NCI-H2171 (cell line): ENCODE data around the gene NKX3-2.
A peak's percentile ranks its signal among the peaks of the same experiment; 100 is the strongest.

Experiments used
- DNase-seq: peaks from one replicate; lab custom pipeline; 2025; lab: John Stamatoyannopoulos, UW

NKX3-2 gene

DNA sequence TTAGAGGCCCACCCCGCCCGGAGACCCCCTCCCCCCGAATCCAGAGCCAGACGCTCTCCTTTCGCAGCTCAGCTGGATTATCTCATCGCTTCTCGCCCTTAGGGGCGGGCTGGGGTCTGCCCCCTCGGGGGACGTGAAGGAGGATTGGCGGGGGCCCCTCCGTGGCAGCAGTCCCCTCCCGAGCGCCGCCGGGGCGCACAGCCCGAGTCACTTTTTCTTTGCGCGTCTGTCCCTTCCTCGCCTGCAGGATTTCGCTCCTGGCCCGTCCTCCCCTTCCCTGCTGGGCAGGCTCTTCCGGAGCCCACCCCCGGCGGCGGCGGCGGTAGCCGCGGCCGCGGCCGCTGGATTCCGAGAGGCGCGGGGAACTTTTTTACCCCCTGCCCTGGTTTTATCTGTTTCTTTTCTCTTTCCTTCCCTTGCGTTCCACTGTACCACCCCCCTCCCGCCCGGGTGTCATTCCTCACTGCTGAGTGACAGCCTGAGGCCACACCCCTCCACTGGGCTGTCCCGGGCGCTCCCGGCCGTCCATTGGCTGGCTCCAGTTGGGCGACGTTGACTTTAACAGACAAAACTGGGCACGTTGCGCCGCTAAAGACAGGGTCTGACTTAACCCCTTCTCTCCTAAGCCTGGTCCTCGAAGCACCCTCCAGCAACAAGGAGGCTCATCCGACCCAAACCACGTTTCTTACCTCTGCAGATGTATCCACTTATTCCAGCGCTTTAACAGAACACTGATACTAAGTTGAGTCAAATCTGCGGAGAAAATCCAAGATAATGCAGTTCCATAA, 492 bp upstream of the NKX3-2 start:
- DNase-seq: peak; percentile 20

DNA sequence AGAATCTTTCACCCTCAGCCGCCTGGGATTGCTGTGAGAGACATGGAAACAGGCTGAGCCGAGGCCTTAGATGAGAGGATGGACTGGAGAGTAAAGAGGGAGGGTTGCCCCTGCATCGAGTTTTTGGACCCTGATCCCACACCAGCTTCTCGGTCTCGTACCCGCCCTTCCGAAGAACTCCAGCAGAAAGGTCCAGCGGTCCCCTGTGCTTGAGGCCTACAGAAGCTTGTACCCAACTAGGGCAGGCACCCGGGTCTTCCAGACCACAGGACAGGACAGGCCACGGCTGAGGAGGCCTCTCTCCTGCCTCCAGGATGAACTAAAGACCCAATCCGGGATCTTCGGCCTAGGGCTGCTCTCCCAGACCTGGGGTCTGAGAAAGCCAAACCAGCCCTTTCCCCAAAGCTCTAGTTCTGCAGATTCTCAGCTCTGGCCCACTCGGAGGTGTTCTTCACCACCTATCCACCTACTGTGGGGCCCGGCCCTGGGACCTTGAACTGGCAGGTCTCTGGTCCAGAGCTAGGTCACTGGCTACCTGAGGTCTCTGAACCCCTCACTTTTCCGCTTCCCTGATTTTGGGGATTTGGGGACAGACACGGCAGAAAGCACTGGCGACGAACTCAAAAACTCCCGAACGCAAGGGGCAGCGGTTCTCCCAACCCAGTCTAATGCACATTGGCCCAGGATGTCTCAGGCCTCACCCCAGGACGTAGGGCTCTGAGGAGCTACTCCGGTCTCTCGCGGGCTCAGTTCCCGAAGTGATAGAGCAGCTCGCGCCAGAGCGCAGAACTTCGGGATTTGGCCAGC, 1.1 kb downstream of the NKX3-2 start:
- no peak for DNase-seq

DNA sequence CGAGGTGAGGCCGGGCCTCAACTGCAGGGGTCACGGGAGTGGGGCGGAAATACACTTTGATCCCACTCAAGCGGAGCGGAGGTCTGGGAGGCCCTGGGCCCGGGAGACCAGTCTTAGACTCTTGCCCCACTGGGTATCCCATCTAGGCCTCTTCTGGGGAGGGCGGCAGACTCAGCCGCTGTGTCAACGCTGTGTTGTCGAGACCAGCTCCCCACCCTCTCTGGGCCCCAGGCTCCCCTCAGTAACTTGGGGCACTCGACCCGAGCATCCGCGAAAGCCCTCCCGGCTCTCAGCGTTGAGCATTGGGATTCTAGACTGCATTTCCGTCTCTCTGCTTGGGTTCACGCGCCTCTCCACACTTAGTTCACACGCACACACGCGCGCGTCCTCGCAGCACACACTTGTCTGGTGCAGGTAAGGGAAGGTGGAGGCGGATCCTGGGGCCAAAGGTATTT, 1.7 kb downstream of the NKX3-2 start:
- DNase-seq: no peak

DNA sequence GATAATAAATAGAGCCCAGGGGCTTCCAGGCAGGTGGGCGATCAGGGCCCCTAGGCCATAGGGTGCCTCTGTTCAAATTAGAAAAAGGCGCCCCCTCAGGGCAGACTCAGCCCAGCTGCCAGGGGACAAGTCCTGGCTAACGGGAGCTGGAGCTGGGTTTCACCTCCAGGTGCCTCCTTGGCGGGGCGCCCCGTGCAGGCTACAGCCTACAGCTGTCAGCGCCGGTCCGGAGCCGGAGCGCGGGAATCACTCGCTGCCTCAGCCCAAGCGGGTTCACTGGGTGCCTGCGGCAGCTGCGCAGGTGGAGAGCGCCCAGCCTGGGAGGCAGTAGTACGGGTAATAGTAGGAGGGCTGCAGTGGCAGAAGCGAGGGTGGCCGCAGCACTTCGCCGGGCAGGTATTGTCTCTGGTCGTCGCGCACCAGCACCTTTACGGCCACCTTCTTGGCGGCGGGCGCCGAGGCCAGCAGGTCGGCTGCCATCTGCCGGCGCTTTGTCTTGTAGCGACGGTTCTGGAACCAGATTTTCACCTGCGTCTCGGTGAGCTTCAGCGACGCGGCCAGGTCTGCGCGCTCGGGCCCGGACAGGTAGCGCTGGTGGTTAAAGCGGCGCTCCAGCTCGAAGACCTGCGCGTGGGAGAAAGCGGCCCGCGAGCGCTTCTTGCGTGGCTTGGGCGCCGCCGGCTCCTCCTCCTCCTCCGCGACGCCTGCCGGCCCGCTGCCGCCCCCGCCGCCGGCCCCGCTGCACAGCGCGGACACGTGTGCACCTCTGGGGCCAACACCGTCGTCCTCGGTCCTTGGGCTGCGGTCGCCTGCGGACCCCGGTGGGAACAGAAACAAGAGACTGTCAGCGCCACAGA, 2.4 kb downstream of the NKX3-2 start:
- no peak for DNase-seq

DNA sequence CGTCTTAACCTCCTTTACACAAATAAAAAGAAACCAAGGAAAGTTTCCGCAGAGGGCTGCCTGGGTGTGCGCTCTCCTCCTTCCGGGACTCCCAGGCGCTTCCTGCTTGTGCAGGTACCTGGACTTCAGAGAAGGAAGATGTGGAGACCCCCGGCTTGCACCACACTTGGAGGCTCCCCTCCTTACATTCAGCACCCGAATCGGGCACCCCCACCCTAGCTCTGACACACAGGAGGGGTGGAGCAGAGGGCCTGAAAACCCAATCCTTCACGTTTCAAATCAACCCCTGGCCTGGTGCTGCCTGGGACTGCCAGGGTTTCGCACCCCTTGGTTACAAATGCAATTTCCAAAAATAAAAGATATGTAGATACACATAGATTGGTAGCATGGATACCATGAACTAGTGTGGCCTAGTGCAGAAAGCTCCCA, 3.1 kb downstream of the NKX3-2 start:
- no peak for DNase-seq

DNA sequence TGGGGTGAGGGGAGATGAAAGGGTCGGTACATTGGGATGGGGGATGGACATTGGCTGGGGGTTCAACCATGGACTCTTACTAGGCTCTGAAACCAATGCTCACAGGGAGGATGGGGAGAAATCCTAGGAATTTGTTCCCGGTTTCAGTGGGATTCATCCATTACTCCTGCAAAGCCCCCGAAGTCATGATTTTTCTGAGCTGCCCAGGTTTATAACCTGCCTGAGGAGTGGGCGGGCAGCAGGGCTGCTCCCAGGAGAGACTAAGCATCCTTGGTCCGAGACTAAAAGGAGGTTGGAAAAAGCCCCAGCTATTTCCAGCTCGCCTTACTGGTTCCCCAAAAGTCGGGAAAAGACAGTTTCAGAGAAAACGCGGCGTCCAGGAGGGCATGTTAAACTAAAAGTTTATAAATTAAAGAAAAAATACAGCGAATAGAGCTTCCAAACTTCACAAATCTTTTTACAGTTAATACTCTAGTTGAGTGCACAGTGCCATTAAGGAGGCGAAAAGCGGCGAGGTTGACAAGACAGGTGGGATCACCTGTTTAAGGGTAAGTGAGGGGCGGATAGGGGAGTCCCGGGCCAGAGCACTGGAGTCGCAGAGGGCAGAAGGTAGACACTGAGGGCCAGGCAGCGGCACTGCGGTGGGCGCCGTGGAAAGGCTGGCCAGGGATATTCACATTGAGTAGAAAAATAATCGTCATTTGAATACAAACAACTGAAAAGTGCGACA, 3.7 kb downstream of the NKX3-2 start:
- no peak for DNase-seq

DNA sequence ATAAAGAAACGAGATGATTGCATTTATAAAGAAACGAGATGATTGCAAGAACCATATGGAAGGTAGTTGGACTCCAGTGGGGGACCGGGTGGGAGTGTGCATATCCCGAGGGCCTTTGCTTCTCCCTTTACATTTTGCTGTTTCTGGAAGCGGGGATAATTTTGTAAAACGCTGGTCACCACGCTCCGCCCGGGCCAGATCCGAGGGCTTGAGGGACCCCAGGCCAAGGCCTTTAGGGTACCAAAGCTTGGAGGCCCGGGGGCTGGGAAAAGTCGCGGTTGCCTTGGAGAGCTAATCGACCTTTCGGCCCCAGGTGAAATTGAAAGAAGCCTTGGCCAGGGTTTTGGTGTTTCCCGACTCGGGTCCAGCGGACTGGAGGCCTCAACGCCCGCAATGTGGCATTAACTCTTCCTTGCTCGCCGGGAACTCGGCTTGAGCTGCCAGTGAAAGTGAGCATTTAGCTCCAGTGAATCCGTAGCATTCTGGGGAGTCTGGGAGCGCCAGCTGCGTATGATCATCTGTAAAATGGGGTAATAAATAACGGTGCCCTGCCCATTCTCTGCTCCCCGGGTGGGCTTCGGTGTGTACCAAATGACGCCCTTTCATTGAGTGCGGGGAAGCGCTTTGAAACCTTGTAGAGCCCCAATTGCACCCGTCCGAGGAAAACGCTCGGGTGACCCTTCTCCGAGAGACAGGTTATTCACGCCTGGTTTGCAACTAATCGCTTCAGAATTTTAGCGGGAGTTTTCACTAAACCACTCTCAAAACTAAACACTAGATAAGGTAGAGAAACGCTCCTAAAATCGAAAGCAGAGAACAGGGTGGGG, 4.5 kb downstream of the NKX3-2 start:
- DNase-seq: no peak

DNA sequence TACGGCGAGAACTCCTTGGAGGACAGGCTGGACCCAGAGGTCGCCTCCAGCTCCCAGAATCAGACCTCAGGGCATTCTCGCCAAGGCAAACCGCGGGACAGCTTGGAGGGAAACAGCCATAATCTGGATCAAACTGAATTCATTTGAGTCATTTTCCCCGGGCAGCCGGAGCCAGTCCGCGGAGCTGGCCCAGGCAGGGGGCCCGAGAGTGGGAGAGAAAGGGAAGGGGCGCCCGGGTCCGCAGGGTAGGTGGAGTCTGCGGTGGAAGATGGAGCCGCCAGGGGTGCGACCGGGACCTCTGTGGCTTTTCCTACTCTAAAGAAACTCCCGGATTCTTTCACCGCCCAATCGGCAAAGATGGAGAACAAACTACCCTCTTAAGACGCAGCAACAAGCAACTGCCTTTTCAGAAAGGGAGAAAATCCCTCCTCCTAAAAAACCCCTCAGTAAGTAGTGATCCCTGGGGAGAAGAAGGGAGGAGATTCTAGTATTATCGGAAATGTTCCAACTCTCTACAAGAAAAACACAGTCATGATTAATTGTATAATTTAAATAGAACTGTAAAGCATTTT, 5.2 kb downstream of the NKX3-2 start:
- DNase-seq: no peak

DNA sequence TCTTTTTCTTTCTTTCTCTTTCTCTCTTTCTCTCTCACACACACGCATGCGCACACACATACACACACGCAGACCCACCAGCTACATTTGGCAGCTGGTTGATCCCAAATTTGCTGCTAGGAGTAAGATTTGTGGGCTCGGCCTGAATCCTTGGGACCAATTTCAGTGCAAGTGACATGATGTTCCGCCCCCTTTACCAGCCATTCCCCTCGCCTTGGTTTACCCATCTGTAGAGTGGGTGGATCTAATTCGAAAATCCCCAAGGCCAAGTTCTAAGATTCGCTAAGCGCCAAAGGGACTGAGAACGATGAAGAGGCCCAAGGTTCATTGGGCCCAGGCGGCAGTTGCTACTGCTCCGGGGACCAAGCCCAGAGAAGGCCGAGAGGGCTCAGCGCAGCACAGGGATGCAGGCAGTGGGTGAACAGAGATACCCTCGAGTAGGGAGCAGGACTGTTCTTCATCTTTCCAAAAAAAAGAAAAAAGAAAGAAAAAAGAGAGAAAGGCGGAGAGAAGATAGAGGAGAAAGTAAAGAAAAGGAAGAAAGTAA, 5.8 kb downstream of the NKX3-2 start:
- no peak for DNase-seq

DNA sequence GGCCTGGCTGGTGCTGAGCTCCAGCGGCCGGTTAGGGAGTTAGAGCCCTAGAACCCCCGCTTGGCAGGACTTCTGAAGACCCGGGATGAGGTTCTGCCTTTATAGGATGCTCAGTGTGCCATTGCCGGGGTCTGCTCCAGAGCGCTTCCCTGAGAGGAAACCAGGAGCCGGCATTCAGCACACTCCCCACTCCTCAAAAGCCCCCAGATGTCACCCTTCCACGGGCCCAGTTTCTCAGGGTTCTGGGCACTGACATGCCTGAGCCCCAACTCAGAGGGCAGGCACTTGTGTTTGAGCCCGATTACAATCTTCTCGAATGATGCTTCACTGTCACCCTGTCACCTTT, 6.5 kb downstream of the NKX3-2 start:
- no peak for DNase-seq

DNA sequence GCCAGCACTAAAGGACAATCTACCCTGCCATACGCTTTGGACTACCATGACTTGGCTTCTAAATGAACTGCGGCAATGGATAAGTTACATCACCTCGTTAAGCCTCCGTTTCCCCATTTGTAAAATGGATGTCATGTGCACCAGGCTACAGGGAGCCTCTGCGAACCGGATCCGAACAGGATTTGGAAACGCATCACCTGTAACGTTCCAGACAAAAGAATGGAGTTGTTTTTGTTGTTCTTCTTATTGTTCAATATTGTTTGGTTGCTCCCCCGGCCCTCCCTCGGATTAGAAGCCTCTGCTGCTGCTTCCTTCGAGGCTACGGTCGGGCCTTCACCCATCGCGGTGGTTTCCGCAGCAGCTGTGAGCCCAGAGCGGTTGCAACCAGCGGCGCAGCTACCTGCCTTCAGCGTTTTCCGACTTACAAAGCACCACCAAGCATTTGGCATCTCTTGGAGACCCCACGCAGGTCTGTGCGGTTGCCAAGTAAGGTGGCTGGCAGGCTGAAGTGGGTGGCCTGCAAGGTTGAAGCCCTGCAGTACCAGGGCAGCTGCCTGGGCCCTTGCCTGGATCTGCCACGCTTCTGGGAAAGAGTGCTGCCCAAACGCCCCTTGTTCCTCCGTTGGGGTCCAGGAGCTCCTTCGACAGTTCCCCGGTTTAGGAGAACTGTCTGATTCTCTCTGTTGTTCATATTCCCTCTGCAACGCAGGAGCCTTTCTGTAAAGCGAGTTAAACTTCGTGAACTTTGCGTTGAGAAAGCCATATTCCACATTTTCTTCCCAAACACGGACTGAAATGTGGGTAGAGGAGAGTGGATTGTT, 7.1 kb downstream of the NKX3-2 start:
- no peak for DNase-seq

DNA sequence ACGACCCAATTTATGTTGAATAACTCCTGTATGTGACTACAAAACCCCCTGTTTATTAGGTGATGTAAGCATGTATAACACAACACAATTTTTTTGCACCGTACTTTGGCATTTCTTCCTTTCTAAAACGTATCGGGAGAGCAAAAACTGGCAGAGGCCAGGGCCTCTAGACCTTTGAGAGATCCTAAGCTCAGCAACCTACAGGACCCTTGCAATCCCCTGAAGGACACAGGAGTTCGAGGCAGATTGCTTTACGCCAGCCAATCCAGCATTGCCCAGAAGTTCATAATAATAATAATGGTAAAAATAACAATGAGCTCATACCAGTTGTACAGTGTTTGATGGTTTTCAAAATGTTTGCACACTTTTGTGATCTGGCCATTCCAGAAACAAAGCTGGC, 7.7 kb downstream of the NKX3-2 start:
- no peak for DNase-seq

DNA sequence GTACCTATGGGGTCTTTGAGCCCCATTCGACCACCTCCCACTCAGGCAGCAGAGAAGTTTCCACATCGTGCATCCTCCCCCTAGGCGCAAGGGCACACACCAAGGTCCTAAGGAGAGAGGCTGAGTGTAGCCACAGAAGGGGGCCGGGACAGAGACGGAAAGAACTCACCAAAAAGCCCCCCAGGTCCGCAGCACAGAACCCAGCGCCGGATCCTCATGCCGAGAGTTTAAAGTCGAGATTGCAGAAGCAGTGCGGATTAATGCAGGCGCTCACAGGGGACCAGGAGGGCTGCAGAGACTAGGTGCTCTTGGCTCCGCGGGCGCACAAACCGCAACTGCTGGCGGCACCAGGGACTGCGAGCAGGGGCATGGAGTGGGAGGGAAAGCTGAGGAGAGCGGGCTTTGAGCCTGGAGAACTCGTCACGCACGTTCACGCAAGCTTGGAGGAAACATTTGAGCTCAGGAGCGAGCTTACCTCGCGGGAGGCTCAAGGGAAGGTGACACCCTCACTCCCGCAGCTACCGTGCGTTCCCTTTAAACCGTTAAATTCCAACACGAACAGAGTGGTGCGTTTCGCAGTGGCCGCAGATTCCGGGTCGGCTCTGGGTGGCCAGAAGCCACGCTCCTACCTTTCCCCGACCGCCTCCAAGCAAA, 8.5 kb downstream of the NKX3-2 start:
- no peak for DNase-seq

DNA sequence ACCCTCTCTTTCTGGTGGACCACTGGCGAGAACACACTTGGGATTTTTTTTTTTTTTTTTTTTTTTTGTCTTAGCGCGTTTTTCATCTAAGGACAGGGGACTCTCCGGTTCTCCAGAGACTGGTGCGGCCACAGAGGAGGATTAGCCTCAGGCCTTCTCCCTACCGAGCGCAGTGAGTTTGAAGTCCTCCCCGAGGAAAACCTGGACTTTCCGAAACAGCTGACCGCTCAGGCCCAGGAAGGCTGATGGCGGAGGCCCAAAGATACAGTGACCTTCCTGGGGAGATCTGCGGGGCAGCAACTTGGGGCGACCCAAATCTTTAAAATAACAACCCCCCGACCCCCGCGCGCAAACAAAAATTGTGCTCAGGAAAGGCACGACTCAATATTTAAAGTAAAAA, 9.2 kb downstream of the NKX3-2 start:
- no peak for DNase-seq

DNA sequence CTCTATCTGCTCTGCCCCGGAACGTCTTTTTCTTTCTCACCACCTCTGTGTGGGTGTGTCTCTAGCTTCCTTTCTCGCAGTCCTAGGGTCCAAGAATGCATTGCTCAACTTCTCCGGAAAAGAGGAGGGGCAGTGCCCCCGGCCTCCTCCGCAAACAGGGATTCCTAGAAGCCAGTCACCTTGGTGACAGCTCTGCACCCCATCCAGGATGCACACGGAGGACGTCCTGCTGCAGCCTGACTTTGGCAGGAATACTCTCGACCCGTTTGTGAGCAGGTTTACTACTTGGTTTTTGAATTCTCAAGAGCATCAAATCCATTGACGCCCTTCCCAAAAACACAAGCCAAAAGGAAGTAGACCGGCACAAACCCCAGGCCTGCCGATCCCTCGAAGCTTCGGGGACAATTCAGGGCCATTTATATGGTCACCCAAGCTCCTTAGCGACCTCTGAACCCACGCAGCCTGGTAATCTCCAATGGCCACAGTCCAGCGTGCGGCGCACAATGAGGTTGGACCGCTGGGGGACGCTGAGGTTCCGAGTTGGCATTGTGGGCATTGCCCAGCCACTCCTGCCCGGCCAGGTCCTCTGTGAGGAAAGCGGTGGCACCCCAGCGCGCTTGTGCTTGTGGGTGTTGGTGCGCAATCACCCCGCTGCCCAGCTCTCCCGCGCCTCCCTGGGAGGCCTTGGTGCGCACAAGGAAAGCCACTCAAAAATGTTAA, 9.8 kb downstream of the NKX3-2 start:
- DNase-seq: no peak

DNA sequence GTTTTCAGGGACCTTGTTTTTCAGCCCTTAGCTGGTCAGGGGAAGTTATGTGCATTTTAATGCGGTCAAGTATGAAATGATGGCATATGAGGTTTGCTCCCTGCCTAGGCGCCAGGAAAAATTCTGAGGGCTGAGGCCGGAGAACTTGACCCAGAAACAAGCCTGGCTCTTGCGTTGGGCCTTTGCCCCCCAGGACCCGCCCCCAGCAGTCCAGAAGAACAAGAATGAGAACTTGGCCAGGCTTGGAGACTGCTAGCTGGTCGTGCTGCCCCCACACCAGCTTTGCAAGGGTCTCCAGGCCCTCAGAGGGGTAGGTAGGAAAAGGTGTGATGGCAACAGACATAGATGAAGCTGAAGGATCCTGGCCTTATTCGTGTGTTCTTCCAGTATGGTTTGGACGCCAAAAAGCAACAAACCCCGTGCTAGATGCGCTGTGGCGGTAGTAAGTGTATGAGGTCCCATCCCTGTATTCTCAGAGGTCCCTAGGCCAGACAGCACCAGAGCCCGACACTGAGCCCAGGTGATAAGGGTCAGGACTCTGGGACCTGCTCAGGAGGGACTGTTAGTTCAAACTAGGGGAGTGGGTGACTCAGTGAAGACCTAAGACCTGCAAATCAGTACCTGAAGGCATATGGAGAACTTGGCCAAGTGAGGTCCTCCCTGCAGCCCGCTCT, 10.5 kb downstream of the NKX3-2 start:
- no peak for DNase-seq

DNA sequence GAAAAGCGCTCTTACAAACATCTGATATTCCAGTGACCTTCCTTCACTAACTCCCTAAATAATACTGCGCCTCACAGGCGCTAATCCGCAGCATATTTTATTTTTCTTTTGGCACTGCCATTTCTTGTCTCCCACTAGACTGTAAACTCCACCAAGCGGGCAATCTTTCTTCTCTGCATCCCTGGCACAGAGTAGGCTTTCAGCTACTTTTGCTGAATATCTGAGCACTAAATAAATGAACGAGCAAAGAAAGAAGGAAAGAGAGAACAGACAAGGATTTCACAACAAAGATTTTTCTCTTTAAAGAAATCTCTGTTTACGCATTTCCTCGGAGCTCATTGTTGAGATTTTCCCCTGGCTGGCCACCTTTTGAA, 12.7 kb downstream of the NKX3-2 start:
- no peak for DNase-seq
